GM19395 (cell line): ENCODE measurements around the gene CST9L.
"Not testable (repeated sequence)": the region's sequence is repeated elsewhere in the genome, so short reads cannot be mapped to it uniquely, and the experiment has no call there.

Source experiments
- ATAC-seq: cut with Tn5 transposase; IDR thresholded peaks from one replicate; pipeline ENCODE4 v1.9.1; 2021; ENCODE audit warnings: mild to moderate bottlenecking, moderate library complexity; ENCODE audit not compliant: unreplicated experiment

The CST9L gene

DNA sequence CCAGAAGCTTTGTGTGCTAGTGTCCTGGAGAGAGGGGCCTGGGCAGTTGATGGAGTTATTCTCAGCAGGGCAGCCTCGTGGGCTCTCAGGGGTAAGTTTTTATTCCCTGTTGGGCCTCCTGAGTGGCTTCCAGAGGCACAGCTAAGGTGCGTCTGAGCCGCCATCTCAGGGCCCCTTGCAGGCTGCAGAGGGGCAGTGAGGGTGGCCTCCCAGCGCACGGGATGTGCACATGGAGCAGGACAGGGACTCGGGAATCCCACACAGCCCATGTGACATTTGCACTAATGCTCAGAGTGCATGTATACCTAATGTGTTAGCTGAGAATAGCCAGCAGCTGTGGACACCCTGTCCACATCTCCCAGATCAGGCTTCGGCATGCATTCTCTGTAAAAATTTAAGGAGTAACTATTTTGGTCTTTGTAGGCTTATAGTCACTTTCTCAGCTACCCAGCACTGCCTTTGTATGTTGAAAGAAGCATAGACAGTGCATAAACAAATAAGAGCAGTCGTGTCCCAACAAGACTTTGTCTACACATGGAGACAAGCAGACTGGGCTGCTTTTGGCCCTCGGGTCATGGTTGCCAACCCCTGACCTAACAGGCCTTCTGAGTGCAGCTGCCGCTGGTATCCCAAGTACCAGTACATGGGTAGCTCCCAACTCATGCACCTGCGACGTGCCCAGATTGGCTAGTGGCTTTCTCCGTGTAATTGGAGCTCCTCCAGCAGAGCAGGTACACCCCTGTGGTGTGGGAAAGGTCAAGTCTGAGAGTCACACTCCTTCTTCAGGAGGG, 18.6 kb upstream of the CST9L start:
- no peak for ATAC-seq

DNA sequence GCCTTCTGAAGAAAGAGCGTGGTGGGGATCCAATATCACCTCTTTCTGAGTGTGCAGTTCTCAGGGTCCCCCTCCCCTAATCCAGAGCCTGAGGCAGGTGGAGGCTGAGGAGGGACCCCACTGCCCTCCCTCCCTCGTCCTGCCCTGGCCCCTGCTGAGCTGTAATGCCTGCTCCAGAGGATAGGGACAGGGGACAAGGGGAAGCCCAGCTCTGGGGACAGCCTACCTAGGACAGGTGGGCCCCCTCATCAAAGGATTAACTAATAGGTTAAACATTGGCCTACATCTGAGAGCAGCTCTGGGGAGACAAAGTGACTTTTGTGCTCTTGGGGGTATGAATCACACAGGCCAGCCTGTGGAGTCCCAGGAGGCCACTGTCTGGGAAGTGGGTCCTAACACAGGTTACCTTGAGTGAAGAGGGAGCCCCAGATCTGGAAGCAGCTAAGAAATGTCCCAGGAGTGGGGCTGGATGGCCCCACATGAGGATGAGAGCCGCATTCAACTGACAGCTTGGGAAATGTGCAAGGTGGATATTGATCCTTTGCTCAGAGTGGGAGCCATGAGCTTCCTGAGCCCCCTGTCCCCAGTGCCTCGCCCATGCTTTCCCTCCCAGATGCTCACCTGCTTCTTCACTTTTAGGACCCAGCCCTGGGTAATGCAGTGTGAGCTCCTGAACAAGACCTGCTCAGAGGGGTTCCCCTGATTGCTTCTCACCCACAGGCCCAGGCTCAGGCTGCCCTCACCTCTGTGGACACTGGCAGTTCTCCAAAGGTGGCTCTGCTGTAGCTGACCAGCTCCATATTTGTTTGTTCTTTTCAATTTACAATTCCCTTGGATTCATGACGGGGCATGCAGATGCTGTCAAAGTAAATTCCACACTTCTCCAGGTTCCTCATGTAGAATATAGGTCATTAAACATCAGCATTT, 17.8 kb upstream of the CST9L start:
- no peak for ATAC-seq

DNA sequence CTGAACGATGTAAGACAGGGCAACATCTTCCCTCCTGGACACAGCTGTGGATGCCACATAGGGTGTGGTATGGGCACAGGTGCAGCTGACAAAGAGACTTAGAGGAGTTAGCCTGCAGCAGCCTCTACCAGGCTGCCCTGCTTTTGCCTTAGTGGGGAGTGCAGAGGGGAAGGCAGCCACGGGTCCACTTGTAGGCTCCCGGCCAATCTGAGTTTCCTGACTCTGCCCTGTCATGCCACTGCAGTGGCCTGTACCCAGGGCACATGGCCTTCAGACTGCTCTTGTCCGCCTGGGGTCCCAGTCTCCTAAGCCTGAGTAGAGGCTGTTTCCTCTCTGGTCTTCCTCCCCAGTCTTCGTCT, 17.1 kb upstream of the CST9L start:
- no peak for ATAC-seq

- no peak for ATAC-seq
These were observed 16.3 kb upstream of the CST9L start for GRCh38 chr20:23584434-23585199.

- no peak for ATAC-seq
These were observed 15.2 kb upstream of the CST9L start for GRCh38 chr20:23583526-23583925.

- no peak for ATAC-seq
These were observed 14.0 kb upstream of the CST9L start for GRCh38 chr20:23582293-23582692.

- not testable (repeated sequence) for ATAC-seq
These were observed 13.5 kb upstream of the CST9L start for GRCh38 chr20:23581833-23582232.

DNA sequence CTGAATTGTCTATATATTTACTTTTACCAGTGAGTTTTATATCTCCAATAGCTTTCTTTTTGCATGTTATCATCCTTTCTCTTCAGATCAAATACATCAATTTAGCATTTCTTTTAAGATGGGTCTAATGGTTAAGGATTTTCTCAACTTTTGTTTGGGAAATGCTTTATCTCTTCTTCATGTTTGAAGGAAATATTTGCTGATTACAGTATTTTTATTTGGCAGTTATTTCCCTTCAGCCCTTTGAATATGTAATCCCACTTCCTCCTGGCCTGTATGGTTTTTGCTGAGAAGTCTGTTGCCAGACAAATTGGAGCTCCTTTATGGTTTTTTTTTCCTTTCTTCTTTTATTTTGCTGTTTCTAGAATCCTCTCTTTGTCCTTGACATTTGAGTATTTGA, 6.7 kb upstream of the CST9L start:
- no peak for ATAC-seq

DNA sequence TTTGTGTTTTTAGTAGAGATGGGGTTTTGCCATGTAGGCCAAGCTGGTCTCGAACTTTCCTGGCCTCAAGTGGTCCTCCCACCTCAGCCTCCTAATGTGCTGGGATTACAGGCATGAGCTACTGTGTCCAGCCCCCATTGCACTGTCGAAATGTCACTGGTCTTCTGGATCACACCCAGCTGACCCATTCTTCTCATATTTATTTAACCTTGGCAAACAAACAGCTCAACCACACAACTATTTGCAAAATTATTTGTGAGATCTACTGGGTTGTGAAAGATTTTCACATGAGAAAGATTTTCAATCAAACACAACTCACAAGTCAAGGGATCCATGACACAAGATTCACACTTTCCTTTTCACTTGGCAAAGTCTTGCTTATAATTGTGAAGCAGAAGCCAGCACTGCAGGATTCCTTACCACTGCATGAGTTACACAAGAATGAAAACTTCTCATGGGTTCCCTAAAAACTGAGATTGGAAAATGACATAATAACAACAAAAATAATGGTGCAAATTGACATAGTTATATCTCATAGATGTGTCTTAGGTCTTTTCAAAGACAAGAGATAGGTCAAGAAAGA, 2.0 kb upstream of the CST9L start:
- no peak for ATAC-seq

- ATAC-seq, result no peak
These were observed 1.3 kb upstream of the CST9L start for GRCh38 chr20:23569570-23569969.

- ATAC-seq, result no peak
These were observed 667 bp upstream of the CST9L start for GRCh38 chr20:23568971-23569330.

DNA sequence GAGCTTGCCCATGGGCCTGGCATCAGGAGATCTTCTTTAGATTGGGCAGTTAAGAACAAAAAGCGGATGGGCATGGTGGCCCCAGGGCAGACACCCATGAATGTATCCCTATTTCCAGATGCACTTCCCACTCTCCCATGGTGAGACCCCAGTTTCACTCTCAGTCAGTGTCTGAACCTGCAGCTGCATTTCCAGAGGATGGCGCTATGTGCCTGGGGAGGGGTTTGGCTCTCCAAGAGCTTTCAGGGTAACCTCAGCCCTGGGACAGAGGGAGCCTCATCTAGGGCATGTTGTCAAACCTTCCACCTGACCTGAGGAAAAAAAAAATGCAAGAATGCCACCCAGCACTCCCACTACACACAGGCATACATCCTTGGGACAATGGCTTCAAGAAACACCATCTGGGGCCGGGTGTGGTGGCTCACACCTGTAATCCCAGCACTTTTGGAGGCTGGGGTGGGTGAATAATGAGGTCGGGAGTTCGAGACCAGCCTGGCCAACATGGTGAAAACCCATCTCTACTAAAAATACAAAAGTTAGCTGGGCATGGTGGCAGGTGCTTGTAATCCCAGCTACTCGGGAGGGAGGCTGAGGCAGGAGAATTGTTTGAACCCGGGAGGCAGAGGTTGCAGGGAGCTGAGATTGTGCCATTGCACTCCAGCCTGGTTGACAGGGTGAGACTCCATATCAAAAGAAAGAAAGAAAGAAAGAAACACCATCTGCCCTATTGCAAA, 1.9 kb downstream of the CST9L start:
- ATAC-seq, result no peak

- no peak for ATAC-seq
These were observed 2.7 kb downstream of the CST9L start for GRCh38 chr20:23565503-23566045.

DNA sequence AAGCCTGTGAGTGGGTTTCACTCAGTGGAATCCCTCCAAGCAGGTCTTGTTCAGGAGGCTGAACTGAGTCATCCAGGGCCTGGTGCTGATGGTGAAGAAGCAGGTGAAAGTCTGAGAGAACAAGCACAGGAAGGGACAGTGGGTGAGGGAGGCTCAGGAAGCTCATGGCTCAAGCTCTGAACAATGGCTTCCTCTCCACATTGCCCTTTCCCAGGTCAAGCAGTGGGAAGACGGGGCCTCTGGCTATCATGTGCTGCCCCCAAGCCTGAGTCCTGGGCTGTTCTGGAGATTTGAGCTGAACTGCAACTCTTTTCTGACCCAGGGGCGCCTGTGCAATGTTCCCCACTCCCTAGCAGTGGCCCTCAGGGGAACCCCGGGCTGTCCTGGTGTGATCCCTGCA, 3.4 kb downstream of the CST9L start:
- ATAC-seq, result no peak

DNA sequence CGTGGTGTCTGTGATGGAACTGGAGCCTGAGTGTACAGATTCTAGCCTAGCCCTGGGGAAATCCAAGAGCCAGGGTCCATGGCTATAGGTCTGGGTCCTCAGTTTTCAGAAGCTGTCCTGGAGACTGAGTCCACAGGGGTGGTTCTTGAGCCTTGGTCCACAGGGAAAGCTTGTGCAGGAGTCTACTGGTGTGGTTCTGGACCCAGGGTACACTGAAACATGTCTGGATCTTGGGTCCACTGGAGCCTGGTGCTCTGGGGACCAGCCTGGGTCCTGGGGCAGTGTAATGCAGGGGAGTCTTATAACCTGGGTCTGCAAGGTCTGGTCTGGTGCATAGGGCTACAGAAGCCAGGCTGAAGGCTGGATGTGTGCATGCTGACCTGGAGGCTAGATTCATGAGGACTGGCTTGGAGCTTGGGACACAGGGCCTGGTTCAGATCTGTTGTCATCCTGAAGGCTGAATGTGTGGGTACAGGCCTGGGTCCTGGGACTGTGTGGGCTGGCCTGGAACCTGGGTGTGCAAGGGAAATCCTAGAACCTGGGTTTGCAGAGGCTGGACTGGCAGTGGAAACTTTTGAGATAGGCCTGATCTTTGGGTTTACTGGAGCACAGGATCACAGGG, 5.5 kb downstream of the CST9L start:
- no peak for ATAC-seq

GRCh38 chr20:23554401-23554800, 13.9 kb downstream of the CST9L start:
- no peak for ATAC-seq

- no peak for ATAC-seq
These were observed 16.5 kb downstream of the CST9L start for GRCh38 chr20:23551786-23552185.

- no peak for ATAC-seq
These were observed 16.9 kb downstream of the CST9L start for GRCh38 chr20:23551383-23551782.

DNA sequence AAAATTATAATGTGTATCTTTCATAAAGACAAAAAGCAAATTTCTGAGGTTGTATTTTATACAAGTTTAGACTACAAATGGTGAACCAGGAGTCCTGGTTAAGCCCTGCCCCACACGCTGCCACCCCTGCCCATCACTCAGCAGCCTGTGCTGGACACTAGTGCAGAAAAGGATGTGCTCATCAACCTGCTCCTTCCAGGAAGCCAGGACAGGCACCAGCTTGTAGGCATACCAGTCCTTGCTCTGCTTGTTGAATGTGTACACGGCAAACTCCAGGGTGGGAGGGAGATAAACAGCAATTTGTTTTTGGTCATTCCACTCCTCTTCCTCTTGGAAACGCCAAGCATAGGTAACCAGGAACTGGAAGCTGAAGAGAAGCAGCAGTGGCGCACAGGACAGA, 18.1 kb downstream of the CST9L start:
- ATAC-seq, result no peak

- no peak for ATAC-seq
These were observed 19.9 kb downstream of the CST9L start for GRCh38 chr20:23548408-23548807.
